Measurements from ENCODE around the gene BCAS3.

Gene BCAS3

GRCh38 chr17:61395409-61395982 lies 717.8 kb downstream of the BCAS3 start:
- peak; percentile 2 for DNase-seq

DNA sequence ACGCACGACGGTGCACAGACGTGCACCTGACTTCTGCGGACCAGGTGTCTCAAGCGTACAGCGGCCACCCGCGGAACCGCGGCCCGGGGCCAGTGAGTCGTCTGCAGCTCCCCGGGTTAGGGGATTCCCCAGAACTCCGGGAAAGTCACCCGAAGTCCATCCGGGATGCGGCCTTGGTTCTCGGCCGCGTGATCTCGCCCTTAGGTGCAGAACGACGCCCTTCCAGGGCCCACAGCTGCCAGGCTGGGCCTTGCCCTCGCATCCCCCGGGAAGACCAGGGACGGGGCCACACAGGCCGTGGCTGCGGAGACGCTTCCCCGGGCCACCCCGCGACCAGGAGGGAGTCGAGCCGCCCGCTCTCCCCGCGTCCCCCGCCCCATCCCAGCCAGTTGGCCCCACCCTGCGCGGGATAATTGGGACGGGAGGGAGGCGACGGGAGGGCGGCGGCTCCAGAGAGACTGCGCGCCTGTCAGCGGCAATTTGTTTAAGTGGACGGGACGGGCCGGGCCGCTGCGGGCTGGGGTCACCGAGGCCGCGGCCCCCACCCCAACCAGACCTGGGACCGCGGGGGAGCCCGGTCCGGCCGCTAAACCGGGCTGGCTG lies 718.4 kb downstream of the BCAS3 start:
- no peak for DNase-seq

DNA sequence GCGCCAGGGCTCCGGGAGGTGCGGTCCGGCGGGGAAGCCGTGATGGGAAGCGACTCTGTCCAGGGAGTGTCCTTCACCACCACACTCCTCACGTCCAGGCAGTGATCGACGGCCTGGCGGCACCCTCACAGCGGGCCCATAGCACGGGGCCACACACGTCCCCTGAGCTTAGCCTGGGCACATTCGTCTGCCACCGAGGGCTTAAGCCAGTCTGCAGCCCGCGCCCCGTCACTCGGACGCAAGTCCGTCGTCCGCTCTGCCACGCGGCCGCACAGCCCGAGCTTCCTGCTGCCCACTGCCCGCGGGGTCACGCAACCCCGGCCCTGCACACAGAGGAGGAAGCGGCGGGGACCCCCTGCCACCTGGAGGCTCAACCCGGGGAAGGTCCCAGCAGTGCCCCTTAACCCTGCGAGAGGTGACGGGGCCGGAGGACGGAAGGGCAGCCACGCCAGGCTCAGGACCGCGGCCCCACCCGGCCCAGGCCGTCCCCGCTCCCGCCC lies 719.0 kb downstream of the BCAS3 start:
- no peak for DNase-seq

DNA sequence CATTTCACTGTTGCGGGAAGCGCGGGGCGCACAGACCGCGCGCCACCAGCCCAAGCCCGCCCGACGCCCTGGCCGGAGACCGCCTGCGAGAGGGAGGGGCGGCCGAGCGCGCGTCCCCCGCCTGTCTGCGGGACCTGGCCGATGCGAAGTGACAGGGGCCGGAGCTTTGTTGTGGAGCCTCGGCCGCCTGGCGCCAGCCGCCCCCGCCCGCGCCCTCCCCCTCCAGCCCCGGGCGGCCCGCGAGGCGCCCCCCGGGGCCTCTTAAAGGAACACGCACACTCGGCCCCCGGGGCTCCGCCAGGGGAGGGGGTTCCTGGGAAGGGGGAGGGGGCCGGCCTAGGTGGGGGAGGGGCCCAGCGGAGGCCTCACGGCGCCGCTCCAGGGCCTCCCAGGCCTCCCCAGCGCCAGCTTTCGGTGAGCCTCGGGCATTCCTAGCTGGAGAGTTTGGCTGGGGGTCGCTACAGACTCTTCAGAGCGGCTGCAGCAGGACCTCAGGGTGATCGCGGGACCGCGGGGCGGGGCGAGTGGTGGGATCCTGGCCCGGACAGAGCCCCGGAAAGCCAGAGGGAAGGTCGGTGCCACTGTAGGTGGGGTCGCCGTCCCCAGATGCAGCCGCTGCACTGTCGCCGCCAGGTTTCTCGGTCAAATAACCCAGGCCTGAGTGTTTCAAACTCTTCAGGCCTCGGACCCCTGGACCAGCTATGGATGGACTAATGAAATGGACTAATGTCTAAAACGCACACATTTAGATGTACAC lies 719.6 kb downstream of the BCAS3 start:
- no peak for DNase-seq

- DNase-seq = no peak
Observed at GRCh38 chr17:61398721-61399130, 721.1 kb downstream of the BCAS3 start.

DNA sequence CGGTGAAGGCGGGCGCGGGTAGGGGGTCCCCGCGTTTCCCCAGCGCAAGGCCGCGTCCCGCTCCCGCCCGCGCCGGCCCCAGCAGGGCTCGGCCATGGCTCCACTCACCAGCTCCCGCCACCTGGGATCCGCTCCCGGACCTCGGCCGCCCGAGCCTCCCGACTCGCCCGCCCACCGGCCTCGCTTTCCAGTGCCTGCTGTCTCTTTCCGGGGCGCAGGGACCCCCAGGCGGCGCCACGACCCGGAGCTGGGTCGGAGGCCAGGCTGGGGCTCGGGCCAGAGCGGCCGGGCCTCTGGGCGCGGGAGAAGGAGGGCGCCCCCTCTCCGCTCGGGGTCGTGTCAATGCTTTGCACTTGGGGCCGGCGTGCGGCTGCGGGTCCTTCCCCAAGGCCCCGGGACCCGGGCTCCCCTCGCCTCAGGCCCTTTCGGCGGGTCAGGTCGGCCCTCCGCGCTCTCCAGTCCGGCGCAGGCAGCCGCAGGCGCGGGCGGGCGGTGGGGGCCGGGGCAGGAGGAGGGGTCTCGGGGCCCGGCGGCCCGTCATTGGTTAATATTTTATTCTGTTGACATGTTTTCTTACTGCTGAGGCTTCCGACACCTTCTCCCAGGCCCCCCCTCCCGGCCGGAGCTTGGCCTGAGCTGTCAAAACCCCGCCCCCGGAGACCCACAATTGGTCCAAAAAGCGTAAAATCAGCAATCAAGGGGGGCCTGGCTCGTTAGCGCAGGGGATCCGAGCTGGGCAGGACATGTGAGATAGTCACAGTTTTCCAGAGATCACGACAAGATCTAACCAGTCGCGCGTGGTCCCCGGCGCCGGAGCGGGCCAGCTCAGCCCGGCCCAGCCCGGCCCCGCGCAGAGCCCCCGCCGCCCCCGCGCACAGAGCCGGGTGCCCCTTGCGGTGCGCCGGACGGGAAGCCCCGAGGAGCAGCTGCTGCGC lies 721.7 kb downstream of the BCAS3 start, which contains the start of gene TBX2:
Gene TBX2 (plus strand): TSS at position 713 of the 935 bp plus-strand sequence. CDS start 334 bp downstream, outside the sequence.
- peak; percentile 21 for DNase-seq

DNA sequence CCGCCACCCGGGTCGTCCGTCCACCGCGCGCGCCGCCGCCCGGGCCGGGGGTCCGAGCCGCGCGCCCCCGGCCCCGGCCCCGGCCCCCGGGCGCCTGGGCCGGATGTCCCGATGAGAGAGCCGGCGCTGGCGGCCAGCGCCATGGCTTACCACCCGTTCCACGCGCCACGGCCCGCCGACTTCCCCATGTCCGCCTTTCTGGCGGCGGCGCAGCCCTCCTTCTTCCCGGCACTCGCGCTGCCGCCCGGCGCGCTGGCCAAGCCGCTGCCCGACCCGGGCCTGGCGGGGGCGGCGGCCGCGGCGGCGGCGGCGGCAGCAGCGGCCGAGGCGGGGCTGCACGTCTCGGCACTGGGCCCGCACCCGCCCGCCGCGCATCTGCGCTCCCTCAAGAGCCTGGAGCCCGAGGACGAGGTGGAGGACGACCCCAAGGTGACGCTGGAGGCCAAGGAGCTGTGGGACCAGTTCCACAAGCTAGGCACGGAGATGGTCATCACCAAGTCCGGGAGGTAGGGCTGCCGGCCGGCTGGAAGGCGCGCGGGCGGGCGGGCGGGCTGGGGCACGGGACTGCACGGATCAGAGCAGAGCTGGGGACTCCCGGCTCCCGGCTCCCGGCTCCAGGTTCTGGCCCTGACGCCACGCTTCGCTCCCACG lies 722.5 kb downstream of the BCAS3 start:
- no peak for DNase-seq

- DNase-seq = peak; percentile 23
Observed at GRCh38 chr17:61400717-61401388, 723.2 kb downstream of the BCAS3 start.

DNA sequence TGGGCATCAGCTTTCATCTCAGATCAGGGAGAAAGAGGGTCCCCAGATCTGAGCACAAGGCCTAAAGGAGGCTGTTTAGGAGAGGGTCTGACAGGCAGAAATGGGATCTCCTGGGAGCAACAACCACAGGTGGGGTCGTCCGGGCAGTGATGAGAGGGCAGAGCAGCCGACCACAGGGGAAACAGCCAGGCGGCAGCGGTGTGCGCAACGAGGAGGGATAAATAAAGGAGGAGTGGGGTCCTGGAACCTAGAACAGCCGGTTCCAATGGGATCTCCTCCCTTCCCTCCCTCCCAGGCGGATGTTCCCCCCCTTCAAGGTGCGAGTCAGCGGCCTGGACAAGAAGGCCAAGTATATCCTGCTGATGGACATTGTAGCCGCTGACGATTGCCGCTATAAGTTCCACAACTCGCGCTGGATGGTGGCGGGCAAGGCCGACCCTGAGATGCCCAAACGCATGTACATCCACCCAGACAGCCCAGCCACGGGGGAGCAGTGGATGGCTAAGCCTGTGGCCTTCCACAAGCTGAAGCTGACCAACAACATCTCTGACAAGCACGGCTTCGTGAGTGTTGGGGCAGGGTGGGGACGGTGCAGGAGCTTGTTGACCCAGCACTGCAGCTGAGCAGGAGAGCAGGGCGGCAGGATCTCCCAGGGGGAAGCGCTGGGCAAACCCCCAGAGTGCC lies 723.9 kb downstream of the BCAS3 start:
- no peak for DNase-seq

DNA sequence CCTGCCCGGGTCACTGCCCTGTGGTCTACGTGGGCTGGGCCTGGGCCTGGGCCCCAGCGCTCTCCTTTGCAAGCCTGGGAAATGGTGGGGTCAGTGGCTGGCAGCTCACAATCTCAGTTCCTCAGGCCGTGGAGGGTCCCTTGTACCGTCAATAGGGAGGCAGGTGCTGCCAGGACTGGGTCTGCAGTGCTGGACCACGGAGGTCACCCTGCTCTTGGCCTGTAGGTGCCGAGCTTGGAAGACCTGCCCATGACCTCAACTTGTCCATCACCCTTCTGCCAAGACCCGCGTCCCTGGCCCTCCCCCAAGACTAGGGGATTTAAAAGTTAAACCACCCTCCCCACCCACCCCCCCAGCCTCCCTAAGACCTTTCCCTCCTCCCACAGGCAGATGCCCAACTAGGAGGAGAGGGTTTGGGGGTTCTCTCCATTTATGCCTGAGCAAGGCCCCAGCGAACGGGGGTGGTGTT lies 724.5 kb downstream of the BCAS3 start:
- DNase-seq = no peak

- peak; percentile 36 for DNase-seq
Observed at GRCh38 chr17:61402978-61403800, 725.5 kb downstream of the BCAS3 start.

- DNase-seq = peak; percentile 32
Observed at GRCh38 chr17:61403801-61404662, 726.4 kb downstream of the BCAS3 start.

DNA sequence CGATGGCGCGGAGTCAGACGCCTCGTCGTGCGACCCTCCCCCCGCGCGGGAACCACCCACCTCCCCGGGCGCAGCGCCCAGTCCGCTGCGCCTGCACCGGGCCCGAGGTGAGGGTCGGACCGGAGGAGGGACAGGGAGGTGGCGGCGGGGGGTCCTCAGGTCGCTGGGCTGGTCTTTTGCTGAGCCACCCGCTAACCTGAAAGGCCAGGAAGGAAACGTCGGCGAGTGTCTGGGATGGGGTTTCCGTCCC lies 726.9 kb downstream of the BCAS3 start:
- no peak for DNase-seq

DNA sequence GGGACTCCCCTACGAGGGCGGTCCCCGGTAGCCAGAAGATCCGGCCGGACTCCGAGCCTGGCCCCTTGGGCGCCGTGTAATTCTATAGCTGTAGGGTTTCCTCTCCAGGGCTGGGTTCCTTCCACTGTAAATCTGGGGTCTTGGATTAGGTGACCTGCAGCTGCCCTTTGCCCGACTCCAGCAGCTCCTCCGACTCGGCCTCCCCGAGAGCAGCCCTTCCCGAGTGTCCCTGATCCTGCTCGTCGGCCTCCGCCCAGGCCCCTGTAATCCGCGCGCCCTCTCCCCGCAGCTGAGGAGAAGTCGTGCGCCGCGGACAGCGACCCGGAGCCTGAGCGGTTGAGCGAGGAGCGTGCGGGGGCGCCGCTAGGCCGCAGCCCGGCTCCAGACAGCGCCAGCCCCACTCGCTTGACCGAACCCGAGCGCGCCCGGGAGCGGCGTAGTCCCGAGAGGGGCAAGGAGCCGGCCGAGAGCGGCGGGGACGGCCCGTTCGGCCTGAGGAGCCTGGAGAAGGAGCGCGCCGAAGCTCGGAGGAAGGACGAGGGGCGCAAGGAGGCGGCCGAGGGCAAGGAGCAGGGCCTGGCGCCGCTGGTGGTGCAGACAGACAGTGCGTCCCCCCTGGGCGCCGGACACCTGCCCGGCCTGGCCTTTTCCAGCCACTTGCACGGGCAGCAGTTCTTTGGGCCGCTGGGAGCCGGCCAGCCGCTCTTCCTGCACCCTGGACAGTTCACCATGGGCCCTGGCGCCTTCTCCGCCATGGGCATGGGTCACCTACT lies 727.4 kb downstream of the BCAS3 start:
- DNase-seq = no peak

DNA sequence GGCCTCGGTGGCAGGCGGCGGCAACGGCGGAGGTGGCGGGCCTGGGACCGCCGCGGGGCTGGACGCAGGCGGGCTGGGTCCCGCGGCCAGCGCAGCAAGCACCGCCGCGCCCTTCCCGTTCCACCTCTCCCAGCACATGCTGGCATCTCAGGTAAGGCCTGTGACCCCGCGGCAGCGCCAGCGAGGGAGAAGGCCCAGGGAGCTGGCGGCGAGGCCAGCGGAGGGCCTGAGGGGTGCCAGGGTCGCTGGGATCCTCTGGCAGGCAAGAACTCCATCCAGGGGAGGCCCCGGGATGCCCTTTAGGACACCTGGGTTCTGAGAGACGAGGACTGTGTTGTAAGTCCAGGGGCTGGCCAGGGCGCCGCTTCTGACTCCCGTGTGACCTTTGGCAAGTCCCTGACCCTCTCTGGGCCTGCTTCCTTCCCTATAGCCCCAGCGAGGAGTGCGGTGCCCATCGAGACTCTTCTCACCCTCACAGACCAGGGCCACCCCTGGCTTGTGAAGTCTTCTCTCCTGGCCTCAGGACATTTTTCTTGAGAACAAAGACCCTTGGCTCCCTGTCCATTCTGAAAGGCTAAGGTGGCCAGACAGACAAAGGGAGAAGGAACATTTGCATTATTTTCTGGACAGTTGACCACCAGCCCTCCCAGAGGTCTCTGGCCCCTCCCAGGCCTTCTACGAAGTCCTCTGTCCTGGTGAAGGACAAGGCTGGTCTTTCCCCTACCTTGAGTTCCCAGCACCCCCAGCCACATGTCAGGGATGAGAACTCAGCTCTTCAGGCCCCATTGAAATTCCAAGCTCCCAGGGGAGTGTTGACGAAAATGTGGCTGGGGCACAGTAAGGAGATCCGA lies 728.3 kb downstream of the BCAS3 start:
- no peak for DNase-seq

DNA sequence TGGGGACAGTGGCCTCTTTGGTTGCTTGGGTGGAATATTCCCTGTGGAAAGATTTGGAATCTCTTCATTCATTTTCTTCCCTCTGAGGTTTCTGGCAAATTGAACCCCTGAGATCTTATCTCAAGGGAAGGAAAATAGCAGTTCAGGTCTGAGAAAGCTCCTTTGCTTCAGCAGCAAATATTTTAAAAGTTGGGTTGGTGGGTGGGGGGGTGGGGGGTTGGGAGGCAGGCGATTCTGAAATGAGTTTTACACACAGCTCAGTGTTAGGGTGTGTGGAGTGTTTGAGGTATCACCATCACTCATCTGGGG lies 728.8 kb downstream of the BCAS3 start:
- no peak for DNase-seq
